GM18508 (cell line): ENCODE data around the gene PPHLN1.
"Not testable (repeated sequence)": the region's sequence is repeated elsewhere in the genome, so short reads cannot be mapped to it uniquely, and the experiment has no call there.

Experiments
- ATAC-seq: cut with Tn5 transposase; IDR thresholded peaks from one replicate; pipeline ENCODE4 v1.9.1; 2021; ENCODE audit warnings: moderate number of reproducible peaks; ENCODE audit not compliant: insufficient read depth, unreplicated experiment

The PPHLN1 gene

DNA sequence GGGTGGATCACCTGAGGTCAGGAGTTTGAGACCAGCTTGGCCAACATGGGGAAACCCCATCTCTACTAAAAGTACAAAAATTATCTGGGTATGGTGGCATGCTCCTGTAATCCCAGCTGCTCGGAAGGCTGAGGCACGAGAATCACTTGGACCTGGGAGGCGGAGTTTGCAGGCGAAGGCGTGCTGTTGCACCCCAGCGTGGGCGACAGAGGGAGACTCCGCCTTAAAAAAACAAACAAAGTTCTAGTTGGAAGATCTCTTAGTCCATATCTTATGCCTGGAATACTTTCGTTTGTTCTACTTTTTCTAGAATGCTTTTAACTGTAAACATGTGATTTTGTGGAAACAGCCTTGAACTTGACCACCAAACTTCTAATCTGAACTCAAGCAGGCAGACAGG, 38.7 kb downstream of the PPHLN1 start:
- ATAC-seq = no peak

DNA sequence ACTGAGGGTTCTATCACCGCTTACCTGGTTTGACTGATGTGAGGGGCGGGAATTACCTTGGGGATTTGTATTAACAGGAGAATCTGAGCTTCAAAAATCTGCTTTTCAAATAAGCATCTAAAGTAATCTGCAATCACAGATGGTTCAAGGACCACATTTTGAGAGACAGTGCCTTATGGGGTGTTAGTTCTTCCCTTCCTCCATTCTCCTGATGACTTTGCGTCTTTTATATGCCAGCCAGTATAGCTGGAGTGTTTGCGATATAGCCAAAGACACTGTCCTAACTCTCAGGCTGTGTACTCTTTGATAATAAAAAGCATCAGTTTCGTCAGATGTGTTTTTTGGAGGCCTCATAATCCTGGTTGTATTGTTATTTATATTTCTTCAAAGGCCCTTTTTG, 39.5 kb downstream of the PPHLN1 start:
- no peak for ATAC-seq

- ATAC-seq = no peak
Observed at GRCh38 chr12:42370013-42370412, 44.0 kb downstream of the PPHLN1 start.

DNA sequence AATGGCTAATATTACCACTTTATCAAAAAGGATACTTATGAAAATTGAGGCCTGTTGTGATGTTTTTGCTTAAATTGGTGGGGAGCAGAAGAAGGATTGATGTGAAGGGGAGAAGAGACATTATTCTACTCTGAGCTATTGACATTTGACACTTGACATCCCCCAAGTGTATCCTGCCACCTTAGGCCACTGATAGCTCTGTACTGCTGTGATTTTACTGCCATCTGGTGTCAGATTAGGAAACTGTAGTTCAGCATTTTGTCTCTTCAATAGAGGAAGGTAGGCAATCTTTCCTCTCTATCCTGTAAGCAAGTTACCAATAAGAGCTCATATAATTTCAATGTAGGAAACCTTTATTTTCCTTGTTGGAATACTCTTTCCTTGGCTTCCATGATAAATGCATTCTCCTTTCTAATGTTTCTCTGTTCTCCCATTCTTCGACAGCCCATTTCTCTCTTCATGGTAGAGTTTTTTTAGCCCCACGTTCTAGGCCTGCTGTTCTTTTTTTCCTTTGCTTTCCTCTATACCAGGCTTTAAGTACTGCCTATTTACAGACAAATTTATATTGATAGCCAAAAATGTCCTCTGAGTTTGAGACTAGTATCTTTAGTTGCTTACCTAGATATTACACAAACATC, 46.3 kb downstream of the PPHLN1 start:
- peak; percentile 89 for ATAC-seq

GRCh38 chr12:42373669-42374068, 47.7 kb downstream of the PPHLN1 start:
- ATAC-seq = no peak

- ATAC-seq = no peak
Observed at GRCh38 chr12:42380733-42381132, 54.8 kb downstream of the PPHLN1 start.

GRCh38 chr12:42382013-42382696, 56.2 kb downstream of the PPHLN1 start:
- ATAC-seq = no peak

- no peak for ATAC-seq
Observed at GRCh38 chr12:42385326-42385841, 59.4 kb downstream of the PPHLN1 start.

DNA sequence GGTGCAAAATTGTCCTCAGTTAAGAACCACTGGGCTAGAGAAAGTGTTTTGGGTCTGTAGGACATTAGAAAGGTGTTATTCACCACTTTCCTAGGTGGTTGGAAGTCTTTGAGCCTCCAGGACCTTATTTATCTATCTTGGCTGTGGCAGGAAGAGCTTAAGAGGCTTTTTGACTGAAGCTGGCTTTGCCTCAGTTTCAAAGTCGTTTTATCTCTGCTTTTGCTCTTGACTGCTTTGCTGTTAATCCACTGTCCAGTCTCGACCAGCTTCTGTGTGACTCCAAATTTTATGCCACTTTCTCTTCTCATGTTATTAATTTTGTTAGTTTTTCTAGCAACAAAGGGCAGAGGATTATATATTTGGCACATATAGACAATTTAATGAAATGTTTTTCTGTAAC, 60.3 kb downstream of the PPHLN1 start:
- ATAC-seq = no peak

- not testable (repeated sequence) for ATAC-seq
Observed at GRCh38 chr12:42388086-42388485, 62.1 kb downstream of the PPHLN1 start.

- no peak for ATAC-seq
Observed at GRCh38 chr12:42394429-42394828, 68.5 kb downstream of the PPHLN1 start.

- no peak for ATAC-seq
Observed at GRCh38 chr12:42396473-42397259, 70.7 kb downstream of the PPHLN1 start.

DNA sequence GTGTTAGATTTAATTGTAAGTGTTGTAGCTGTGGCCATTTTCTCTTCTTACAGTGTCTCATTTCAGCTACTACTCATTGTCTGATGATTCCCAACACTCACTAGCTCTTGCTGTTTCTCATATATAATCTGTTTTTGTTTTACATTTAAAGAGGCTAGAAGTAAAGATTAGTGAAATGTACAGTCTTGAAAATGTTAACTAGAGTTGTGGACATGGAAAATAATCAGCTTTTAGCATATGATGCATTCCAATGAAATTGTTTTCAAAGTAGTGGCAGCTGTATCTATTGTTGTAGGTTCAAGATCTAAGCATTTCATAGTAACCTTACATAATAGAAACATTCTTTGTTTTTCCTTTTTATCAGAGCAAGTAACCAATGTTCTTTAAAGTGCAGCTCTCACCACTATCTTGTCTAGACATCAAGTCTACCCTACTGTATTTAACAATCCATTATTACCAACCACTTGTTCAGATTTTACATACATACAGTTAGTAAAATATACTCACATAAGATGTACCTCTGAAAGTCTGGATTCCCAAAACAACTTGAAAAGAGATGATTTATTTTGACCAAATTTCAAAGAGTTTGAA, 76.9 kb downstream of the PPHLN1 start:
- ATAC-seq = no peak

- no peak for ATAC-seq
Observed at GRCh38 chr12:42407306-42407705, 81.3 kb downstream of the PPHLN1 start.

DNA sequence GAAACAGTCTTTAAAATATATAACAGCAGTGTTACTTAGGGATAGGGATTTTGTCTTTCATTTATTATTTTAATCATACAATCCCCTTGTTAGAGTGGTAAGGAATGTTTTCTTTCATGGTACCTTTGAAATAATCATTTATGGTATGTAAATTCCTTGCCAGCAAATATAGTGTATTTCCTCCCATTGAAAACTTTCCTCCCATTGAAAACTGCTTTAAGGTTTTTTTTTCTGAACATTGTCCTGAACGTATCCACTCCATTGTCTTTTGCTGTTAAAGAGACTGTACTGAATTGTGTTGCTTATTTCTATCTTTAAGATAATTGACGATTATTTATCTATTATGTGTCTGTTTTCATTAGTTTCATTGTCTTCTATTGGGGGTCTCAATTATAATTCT, 83.5 kb downstream of the PPHLN1 start:
- no peak for ATAC-seq

GRCh38 chr12:42410340-42410739, 84.4 kb downstream of the PPHLN1 start:
- ATAC-seq = no peak

- no peak for ATAC-seq
Observed at GRCh38 chr12:42420395-42420794, 94.4 kb downstream of the PPHLN1 start.

DNA sequence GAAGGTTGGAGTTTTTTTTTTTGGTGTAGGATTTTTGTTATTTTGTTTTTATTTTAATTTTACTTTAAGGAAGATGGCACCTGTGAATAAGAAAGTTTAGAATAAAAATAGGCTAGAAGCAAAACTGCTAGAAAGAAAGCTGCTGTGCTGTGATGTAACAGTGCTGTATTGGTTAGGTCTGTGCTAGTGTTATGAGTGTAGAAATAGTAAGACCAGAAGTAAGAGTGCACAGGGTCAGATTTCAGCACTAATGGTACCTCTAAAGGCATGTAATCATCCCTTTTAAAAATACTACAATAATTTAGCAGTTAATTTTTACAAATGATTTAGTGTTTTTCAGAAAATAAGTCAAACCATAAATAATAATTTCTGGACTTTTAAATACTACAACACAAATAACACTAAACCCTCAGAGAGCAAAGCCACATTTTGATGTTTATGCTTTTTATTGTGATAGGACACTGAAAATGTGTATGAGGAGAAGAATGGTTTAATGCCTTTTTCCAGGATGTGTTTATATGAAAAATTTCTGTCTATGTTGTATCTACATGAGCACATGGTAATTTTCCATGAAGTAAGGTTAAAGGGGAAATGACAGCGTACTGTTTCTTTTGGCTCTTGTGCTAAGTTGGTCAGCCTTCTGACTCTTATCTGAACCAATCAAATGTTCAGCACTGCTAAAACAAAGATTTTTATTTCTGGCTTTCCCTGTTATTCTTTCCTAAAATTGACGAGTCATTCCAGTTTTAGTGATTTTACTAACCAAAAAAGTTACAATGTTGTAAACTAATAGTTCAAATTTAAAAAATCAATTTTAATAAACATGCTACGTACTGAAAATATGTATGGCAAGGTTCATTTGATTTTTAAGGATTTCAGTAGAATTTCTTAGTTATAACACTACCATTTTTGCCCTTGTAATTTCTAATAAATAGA, 96.1 kb downstream of the PPHLN1 start:
- peak; percentile 86 for ATAC-seq

DNA sequence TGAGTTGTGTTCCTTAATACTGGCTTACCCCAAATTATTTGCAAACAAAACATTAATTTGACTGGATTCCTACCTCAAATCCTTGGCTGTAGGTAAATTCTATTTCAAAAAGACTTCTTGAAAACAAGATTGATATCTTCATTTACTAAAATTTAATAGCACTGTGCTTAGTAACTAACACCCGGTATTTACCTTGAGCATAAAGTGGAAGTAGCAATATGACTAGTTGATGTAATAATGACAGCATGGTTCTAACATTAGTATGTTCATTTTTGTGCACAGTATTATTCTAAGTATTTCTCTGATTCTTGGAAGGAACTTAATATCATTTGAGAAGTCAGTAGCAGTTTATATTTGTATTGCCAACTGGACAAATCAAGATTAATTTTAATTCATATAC, 96.8 kb downstream of the PPHLN1 start:
- peak; percentile 67 for ATAC-seq

DNA sequence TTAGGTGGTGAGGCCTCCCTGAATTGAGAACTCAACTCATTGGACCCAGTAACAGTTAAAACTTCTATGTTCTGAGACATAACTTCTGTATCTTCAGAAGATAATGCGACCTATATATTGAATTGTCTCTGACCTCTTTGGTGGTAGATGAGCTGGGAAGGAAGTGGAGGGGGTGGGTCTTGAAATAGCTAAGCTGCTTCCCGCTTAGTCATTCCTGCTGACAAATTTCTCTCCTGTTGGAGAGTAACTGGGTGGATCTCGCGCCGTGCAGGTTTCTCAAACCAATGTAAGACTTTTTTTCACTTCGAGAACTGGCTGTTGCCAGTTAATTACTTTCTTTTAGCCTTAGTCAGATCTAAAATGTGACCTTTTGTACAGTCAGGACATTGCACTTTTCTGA, 100.8 kb downstream of the PPHLN1 start:
- ATAC-seq = no peak
